ENCODE measurements around the gene FOCAD.
"Not testable (repeated sequence)": the region's sequence is repeated elsewhere in the genome, so short reads cannot be mapped to it uniquely, and the experiment has no call there.

The FOCAD gene

GRCh38 chr9:20974191-20974938 lies 290.3 kb downstream of the FOCAD start:
- not testable (repeated sequence) for DNase-seq

- no peak for DNase-seq
Observed at GRCh38 chr9:20978249-20978648, 294.2 kb downstream of the FOCAD start.

- DNase-seq = no peak
Observed at GRCh38 chr9:20980832-20981455, 296.9 kb downstream of the FOCAD start.

GRCh38 chr9:20981486-20981885 lies 297.4 kb downstream of the FOCAD start:
- no peak for DNase-seq

GRCh38 chr9:20984506-20984905 lies 300.4 kb downstream of the FOCAD start:
- DNase-seq = no peak

- DNase-seq = no peak
Observed at GRCh38 chr9:20985851-20986600, 302.0 kb downstream of the FOCAD start.

GRCh38 chr9:20987521-20987920 lies 303.5 kb downstream of the FOCAD start:
- no peak for DNase-seq

GRCh38 chr9:20988061-20988460 lies 304.0 kb downstream of the FOCAD start:
- DNase-seq = no peak

- DNase-seq = no peak
Observed at GRCh38 chr9:20988671-20989315, 304.7 kb downstream of the FOCAD start.

GRCh38 chr9:20989923-20990341 lies 305.9 kb downstream of the FOCAD start:
- peak; percentile 12 to 44 for DNase-seq

GRCh38 chr9:20990867-20991266 lies 306.8 kb downstream of the FOCAD start:
- no peak for DNase-seq

GRCh38 chr9:20994486-20994885 lies 310.4 kb downstream of the FOCAD start:
- DNase-seq = no peak

GRCh38 chr9:20995616-20996015 lies 311.6 kb downstream of the FOCAD start:
- DNase-seq = no peak

GRCh38 chr9:20996809-20997208 lies 312.8 kb downstream of the FOCAD start:
- DNase-seq = no peak

- DNase-seq = no peak
Observed at GRCh38 chr9:20997503-20998076, 313.5 kb downstream of the FOCAD start.

- DNase-seq = no peak
Observed at GRCh38 chr9:21001581-21001980, 317.5 kb downstream of the FOCAD start.

- DNase-seq = no peak
Observed at GRCh38 chr9:21002040-21002439, 318.0 kb downstream of the FOCAD start.

GRCh38 chr9:21015129-21015815 lies 331.2 kb downstream of the FOCAD start:
- no peak for DNase-seq

- no peak for DNase-seq
Observed at GRCh38 chr9:21015995-21016394, 331.9 kb downstream of the FOCAD start.

- no peak for DNase-seq
Observed at GRCh38 chr9:21016701-21017491, 332.8 kb downstream of the FOCAD start.

GRCh38 chr9:21018177-21018576 lies 334.1 kb downstream of the FOCAD start:
- DNase-seq = no peak

Measured in hippocampal formation (tissue), 2 donors.